ENCODE data around the gene METTL16. TPM values are rescaled to one million over a fixed set of nuclear protein-coding genes. Genes with fewer than 3 reads are reported as not detected.

Gene METTL16
- total RNA-seq, 2 donors from 2014 or later: 16.4 to 17.9 TPM

DNA sequence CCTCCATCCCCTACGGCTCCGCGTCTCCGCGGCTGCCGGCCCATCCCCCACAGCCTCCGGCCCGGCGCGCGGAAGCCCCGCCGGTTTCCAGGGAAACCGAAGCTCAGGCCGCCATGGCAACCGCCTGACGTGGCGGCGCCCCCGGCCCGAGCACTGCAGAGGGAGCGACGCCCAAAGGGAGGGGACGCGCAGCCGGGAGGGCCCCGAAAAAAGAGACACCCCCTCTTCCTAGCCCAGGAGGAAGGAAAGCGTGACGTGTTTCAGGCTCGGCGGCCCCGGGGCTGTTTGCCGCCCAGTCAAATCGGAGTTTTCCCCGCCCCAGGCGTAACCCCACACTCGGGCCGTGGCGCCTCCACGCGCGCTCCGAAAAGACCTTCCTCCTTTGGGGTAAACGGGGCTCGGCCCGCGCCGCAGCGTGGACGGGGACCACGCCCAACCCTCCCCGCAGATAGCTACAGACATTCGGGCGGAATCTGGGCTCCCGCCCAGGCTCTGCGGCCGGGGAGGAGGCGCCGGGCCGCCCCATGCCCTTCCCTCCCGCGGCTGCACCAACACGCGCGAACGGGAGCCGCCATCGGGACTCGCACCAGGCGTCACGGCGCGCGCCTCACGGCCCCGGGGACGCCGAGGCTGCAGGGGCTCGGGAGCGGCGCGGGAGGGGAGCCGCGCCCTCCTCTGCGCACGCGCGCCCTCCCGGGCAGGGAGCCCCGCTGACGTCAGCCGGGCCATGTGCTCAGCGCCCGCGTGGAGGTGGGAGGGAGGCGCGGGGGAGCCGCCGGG, 118.3 kb downstream of the METTL16 start:
- Histone ChIP-seq H3K36me3 (no peaks in the 10 kb centered on the region), H3K4me1 (peaks cover 0 to 71% of the 10 kb centered on the region in 2 donors)
- peak; percentile 84 for DNase-seq (ENCODE audit: low spot score)

GRCh38 chr17:2392252-2393173, 119.2 kb downstream of the METTL16 start:
- H3K36me3 ChIP-seq: peaks cover 4% of the 10 kb centered on the region

More for the DNA sequence above, 118.3 kb downstream of the METTL16 start:
- H3K27ac ChIP-seq: peak overlapping the region; percentile 99 to 100
- TF ChIP-seq, protein P1, sequence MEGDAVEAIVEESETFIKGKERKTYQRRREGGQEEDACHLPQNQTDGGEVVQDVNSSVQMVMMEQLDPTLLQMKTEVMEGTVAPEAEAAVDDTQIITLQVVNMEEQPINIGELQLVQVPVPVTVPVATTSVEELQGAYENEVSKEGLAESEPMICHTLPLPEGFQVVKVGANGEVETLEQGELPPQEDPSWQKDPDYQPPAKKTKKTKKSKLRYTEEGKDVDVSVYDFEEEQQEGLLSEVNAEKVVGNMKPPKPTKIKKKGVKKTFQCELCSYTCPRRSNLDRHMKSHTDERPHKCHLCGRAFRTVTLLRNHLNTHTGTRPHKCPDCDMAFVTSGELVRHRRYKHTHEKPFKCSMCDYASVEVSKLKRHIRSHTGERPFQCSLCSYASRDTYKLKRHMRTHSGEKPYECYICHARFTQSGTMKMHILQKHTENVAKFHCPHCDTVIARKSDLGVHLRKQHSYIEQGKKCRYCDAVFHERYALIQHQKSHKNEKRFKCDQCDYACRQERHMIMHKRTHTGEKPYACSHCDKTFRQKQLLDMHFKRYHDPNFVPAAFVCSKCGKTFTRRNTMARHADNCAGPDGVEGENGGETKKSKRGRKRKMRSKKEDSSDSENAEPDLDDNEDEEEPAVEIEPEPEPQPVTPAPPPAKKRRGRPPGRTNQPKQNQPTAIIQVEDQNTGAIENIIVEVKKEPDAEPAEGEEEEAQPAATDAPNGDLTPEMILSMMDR (IDR thresholded peaks at IDR 0.05): no peak
- peak overlapping the region; percentile 64 to 84 for H3K4me3 ChIP-seq
- H3K9me3 ChIP-seq: no peaks in the 10 kb centered on the region
- no peaks in the 10 kb centered on the region for H3K27me3 ChIP-seq

DNA sequence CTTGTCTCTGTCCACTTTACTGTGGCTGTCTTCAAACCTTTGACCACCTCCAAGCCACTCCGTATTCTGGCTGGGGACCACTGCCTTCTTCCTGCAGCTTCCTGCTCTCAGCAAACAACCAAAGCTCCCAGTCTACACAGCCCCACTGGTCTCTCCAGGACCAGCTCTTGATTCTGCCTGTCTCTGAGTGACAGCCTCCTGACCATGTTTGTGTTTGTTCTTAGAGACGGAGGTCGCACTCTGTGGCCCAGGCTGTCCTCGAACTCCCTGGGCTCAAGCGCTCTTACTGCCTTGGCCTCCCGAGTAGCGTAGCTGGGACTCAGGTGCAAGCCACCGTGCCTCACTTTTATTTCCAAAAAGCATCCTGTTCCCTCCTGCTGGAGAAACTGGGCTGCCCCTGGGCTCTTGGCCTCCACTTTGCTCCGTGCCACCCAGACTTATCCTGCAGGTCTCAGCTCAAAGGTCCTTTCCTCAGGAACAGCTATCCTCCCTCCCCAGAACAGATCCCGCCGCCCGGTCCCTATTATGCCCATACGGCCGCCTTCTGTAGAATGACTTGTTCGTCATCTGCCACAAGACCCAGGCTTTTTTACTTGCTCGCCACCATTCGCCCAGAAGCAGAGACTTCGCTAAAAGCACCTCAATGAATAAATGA, 120.0 kb downstream of the METTL16 start:
- Histone ChIP-seq H3K9me3 (no peaks in the 10 kb centered on the region), H3K4me1 (peaks cover 0 to 55% of the 10 kb centered on the region in 2 donors), H3K4me3 (peak overlapping the region in 1 of 2 donors; percentile 84), H3K27me3 (no peaks in the 10 kb centered on the region), H3K27ac (peak overlapping the region; percentile 99 to 100), H3K36me3 (peaks cover 12% of the 10 kb centered on the region)
- DNase-seq (ENCODE audit: low spot score): no peak
- TF ChIP-seq, protein P1 (IDR thresholded peaks at IDR 0.05): no peak

More at GRCh38 chr17:2392252-2393173, 119.2 kb downstream of the METTL16 start:
- Histone ChIP-seq H3K4me1 (peaks cover 0 to 62% of the 10 kb centered on the region in 2 donors), H3K27me3 (no peaks in the 10 kb centered on the region), H3K9me3 (no peaks in the 10 kb centered on the region), H3K4me3 (peak overlapping the region; percentile 64 to 84), H3K27ac (peak overlapping the region; percentile 99 to 100)
- TF ChIP-seq, protein P1 (IDR thresholded peaks at IDR 0.05): no peak
- DNase-seq (ENCODE audit: low spot score): peak; percentile 95

DNA sequence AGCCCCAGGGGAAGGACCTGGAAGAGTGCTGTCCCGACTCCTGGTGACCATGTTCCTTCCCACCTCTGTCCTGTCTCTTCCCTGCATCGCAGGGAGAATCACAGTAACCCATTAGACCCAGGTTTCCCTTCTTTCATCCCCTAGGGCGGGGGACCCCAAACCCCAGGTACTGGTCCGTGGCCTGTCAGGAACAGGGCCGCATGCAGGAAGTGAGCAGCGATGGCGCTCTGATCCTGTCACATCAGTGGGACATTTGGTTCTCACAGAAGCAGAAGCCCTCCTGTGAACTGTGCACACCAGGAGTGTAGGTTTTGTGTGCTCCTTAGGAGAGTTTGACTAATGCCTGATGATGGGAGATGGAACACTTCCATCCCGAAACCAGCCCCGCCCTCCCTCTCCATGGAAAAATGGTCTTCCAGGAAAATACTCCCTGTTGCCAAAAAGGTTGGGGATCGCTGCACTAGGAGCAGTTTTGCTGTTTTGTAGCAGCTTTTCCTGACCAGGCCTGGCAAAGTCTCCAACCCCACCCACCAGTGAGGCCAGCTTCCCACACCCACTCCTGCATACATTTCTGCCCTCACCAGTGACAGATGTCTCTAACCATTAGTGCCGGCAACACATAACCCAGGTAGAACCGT, 121.4 kb downstream of the METTL16 start:
- no peaks in the 10 kb centered on the region for H3K9me3 ChIP-seq
- no peaks in the 10 kb centered on the region for H3K27me3 ChIP-seq
- TF ChIP-seq, protein P1 (IDR thresholded peaks at IDR 0.05): no peak
- peaks cover 0 to 48% of the 10 kb centered on the region in 2 donors for H3K4me1 ChIP-seq
- DNase-seq (ENCODE audit: low spot score): peak; percentile 78
- H3K27ac ChIP-seq: peak overlapping the region; percentile 99 to 100
- H3K4me3 ChIP-seq: no peak overlapping the region
- peaks cover 23% of the 10 kb centered on the region for H3K36me3 ChIP-seq

DNA sequence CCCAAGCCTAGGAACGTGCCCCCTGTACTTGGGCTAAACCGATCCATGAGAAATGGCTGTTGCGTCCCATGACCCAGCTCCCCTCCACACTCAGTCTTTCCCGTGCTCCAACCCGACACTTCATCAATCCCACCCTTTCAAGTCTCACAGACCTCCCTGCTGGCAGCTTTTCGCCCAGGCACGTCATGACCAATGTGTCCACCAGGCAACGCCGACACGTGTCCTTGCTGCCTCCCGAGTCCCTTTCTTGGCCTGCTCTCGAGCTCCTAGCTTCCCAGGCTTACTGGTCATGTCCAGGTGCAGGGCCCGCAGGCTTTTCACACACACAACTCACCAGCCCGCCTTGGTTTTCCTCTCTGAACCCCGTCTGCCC, 123.0 kb downstream of the METTL16 start:
- peaks cover 23% of the 10 kb centered on the region for H3K36me3 ChIP-seq
- no peaks in the 10 kb centered on the region for H3K27me3 ChIP-seq
- TF ChIP-seq, protein P1 (IDR thresholded peaks at IDR 0.05): no peak
- no peaks in the 10 kb centered on the region for H3K9me3 ChIP-seq
- no peak for DNase-seq (ENCODE audit: low spot score)
- H3K4me1 ChIP-seq: peaks cover 0 to 40% of the 10 kb centered on the region in 2 donors
- no peak overlapping the region for H3K4me3 ChIP-seq
- H3K27ac ChIP-seq: no peak overlapping the region

All from right atrium auricular region (tissue), 2 donors.